Measurements from ENCODE around the gene NOL3.

The NOL3 gene

DNA sequence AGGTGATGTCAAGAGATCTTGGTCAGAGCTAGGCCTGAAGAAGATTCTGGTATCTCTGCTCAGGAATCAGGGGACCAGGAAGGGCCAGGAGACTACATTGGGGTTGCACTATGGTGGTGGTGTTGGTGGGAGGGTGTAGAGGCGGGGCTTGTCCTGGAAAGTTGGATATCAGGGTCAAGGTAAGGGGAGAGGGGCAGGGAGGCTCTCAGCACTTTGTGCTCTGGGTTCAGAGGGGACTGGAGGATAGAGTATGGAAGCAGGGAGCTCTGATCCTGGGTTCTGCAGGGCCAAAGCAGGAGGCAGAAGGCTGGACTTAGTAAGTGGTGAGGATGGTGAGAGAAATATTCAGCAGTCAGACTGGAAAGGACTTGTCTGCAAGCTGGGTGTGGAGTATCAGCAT lies 3.0 kb downstream of the NOL3 start:
- DNase-seq = no peak

GRCh38 chr16:67173808-67174705 lies 3.7 kb downstream of the NOL3 start:
- DNase-seq = no peak

DNA sequence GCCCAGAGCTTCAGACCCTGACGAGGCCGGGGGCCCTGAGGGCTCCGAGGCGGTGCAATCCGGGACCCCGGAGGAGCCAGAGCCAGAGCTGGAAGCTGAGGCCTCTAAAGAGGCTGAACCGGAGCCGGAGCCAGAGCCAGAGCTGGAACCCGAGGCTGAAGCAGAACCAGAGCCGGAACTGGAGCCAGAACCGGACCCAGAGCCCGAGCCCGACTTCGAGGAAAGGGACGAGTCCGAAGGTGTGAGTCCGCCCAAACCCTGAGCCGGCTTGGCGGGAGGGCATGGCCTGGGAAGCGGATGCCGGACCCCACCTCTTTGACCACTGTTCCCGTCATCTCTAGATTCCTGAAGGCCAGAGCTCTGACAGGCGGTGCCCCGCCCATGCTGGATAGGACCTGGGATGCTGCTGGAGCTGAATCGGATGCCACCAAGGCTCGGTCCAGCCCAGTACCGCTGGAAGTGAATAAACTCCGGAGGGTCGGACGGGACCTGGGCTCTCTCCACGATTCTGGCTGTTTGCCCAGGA lies 4.4 kb downstream of the NOL3 start:
- DNase-seq = no peak

- no peak for DNase-seq
These were observed 6.3 kb downstream of the NOL3 start for GRCh38 chr16:67176662-67177061.

- DNase-seq = peak; percentile 55
These were observed 7.7 kb downstream of the NOL3 start for GRCh38 chr16:67177743-67178699.

DNA sequence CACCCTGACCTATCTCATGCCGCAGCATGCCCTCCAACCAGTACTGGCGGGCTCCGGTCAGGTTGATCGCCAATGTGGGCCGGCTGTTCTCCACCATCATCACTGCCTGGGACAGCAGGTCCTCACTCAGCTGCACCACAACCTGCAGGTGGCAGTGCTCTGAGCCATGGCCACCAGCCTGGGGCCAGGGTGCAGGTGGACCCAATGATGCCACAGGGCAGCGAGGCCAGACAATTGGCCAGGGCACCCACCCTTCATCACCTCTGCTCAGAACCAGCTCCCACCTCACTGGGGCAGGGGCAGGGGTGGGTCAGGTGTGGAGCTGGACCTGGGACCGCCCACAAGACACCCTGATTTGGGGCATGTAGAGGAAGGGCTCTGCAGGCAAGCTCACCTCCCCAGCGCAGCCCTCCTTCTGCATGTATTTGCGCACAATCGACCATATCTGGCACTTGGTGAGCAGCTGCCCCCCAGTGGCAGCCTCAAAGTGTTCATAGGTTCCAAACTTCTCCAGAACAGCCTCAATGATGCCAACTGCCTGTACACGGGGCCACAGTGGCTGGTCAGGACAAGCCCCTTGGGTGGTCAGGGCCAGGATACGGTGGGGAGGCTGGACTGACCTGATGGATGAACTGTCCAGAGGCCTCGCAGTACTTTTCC lies 9.2 kb downstream of the NOL3 start:
- no peak for DNase-seq

DNA sequence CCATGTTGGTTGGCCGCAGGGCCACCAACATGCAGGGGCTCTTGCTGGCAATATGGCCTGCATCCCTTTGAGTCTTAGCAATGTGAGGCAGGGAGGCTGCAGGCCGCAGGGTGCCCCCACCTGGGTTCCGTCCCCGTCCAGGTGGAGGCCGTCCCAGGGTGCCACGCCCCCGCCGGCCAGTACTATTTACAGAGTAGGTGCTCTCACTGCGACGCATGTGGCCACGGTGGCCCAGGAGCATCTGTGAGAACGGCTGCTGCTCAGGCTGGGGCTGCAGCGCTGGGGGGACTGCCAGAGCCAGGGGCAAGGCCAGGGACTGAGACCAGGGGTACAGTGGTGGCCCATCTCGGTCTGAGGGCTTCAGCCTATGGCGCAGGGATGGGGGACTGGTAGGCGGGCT lies 9.8 kb downstream of the NOL3 start:
- DNase-seq = no peak

- DNase-seq = no peak
These were observed 11.0 kb downstream of the NOL3 start for GRCh38 chr16:67181346-67181745.

DNA sequence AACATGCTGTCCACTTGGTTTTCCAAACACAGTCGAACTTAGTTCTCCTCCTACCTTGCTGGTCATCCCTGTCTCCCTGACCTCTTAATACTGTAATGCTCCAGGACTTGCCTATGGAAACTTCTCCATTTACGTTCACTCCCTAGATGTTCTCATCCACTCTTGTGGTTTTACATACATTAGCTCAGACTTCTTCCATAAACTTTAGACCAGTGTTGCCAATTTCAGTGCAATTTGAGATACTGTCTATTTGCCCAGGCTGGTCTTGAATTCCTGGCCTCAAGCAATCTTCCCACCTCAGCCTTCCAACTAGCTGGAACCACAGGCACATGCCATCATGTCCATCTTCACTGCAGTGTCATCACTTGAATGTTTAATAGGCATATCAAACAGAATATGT lies 11.9 kb downstream of the NOL3 start:
- DNase-seq = no peak

- DNase-seq = no peak
These were observed 12.9 kb downstream of the NOL3 start for GRCh38 chr16:67183284-67183626.

GRCh38 chr16:67183627-67184452 lies 13.5 kb downstream of the NOL3 start, which contains the start of gene MATCAP1:
TSS of gene MATCAP1 (minus strand) at chr16:67183963. CDS start at chr16:67180610, 3,353 bp downstream.
- DNase-seq = peak; percentile 94

DNA sequence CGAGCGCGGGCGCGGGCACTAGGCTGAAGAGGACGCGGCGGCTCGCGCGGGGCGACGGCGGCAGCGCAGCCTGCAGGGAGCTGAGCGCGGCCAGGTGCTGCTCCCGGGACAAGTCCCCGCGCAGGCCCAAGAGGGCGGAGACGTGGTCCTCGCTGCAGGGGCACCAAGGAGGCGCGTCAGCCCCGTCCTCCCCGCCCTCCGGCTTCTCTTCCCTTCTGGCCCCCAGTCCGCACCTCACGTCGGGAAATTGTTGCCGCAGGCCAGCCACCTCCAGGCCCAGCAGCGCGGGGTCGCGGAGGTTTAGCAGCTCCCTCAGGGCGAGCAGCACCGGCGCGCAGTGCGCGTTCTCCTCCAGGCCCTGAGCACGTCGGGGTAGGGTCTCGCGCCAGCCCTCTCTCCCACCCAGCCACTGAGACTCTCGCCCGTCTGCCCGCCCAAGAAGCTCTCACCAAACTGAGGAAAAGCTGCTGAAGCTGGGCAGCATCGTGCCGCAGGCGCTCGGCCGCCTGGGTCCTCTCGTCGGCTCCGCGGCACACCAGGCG lies 14.2 kb downstream of the NOL3 start:
- no peak for DNase-seq

DNA sequence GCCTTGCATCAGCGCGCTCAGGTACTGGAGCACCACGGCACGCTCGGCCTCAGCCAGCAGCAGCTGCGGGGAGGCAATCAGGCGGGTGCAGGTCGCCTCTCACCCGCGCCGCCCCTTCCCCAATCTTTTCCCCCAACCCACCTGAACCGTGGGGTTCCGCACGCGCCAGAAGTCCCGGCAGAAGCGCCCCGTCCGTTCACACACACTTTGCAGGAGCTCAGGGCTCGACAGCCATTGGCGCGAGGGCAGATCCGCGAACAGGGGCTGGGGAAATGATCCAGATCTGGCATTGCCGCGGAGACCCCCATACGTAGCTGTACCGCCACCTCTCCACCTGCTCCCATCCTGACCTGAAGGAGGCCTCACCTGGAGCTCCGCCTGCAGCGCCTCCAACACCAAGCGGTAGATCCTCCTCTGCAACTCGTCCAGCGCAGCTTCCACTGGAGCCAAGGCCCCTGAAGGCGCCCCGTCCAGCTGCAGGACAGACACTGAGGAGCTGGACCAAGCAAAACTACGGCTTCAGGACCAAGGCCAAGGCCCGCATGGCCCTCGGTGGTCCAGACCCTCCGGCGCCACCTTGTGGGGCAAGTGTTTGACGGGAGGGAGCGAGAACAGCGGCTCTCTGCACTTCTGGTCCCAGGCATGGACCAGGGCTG lies 14.8 kb downstream of the NOL3 start:
- DNase-seq = no peak

GRCh38 chr16:67185651-67186134 lies 15.4 kb downstream of the NOL3 start:
- DNase-seq = no peak

DNA sequence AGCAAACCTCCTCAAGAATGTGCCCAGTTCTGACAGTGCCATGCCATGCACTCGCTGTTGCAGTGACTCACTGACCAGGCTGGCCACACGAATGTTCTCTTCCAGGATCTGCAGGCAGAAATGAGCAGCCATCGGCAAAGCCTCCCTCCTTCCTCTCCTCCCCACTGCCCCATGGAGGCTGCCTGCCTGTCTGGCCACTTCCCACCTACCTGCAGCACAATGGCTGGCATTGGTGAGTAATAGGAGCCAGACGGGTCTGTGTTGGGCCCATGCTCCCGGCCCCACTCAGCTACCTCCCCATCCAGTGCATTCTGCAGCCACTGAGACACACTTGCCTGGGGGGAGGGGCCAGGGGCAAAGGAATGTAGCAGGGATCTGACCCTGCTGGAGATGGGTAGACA lies 16.2 kb downstream of the NOL3 start:
- DNase-seq = no peak

DNA sequence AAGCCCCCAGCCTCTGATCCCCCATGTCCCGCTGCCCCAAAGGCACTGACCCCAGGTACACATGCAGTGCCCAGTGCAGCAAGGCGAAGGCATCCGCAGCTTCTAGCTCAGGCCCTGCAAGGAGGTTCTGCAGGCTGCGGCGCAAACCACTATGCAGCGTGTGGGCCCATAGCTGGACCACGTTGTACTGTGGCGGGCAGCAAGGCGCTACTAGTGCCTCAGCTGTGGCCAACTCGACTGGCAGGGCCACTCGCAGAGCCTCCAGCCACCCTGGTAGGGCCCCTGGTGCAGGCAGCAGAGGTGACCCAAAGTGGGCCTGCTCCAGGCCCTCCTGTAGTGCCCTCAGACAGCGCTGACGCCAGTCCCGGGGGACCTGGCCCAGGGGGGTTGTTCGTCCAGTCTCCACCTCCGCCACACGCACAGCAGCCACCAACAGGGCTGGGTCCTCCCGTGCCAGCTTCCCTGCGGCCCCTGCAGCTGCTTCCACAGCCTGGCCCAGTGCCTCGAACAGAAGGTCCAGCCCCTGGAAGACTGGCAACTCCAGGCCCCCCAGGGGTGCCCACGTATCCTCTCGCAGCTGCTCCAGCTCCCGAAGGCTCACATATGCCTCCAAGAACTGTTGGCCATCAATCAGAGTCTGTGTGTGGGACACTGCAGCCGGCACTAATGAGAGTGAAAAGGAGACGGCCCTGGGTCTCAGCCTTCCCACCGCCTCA lies 17.0 kb downstream of the NOL3 start:
- DNase-seq = no peak

DNA sequence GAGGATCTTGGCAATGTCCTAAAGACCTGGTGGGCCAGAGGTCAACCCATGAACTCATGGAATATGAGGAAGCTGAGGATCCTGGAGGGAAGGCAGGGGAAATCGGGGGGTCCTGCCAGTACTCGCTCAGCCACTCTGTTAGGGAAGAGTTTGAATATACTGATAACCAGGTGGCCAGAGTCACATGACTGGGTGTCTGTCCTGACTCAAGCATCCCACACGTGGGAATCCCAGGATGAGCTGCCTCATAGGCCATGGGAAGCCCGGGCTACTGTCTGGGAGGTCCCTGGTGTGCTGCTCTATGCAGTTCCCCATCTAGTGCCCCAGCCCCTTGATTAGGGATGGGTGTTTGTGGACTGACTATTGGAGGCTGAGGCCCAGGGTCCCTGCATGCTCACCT lies 18.0 kb downstream of the NOL3 start:
- no peak for DNase-seq

- DNase-seq = no peak
These were observed 18.5 kb downstream of the NOL3 start for GRCh38 chr16:67188798-67189197.

DNA sequence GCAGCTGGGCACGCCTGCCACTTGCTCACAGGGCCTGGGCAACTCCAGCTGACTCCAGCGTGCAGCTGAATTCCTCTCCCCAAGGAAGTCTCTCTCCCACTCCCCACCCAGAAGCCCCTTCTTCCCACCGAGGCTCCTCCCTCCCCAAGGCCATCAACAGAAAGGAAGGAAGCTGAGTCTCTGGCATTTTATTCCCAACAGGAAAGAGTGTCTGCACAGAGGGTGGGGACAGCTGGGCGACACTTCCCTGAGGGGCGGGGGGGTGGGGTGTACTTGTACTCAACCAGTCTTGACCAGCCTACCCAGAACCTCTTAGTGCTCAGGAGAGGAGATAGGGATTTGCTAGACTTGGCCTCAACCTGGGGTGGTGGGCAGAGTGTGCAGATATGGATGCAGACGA lies 19.7 kb downstream of the NOL3 start, which contains the start of gene EXOC3L1:
TSS of gene EXOC3L1 (minus strand) at position 96 of the 400 bp plus-strand sequence. CDS start 460 bp downstream, outside the sequence.
- DNase-seq = no peak

Data from NCI-H1417 treated with DMSO at 0.1 percent for 48 hours (cell line).